Ovary (tissue), 9 donors: ENCODE results near the gene PXK. TPM values are rescaled to one million over a fixed set of nuclear protein-coding genes. Genes with fewer than 3 reads are reported as not detected.

Experiments used
- DNase-seq, 5 donors: peaks; one replicate each; pipeline ENCODE4 v3.0.0-alpha.2; 2019 to 2020
- H3K27ac ChIP-seq, 2 donors: fragments of 200-600 bp; one replicate each; pipeline versions ENCODE4 v1.5.1 to v1.8.0; 2019 to 2022
- H3K27me3 ChIP-seq: fragments of 200-600 bp; one replicate; pipeline ENCODE4 v1.8.0; 2022
- H3K36me3 ChIP-seq: fragments of 200-600 bp; sonication (generic); one replicate; pipeline ENCODE4 v1.5.1; 2019
- H3K4me1 ChIP-seq: one replicate; pipeline ENCODE4 v1.8.1; 2013; ENCODE audit warnings: mild to moderate bottlenecking, moderate library complexity; ENCODE audit not compliant: insufficient read depth
- H3K4me3 ChIP-seq: fragments of 200-600 bp; sonication (generic); one replicate; pipeline ENCODE4 v1.5.1; 2017
- H3K9me3 ChIP-seq, 2 donors: fragments of 200-600 bp in 1 of 2; sonication (generic) in 1 of 2; one replicate each; pipeline versions ENCODE4 v1.5.1 to v1.8.1; 2013 to 2019; ENCODE audit warnings: mild to moderate bottlenecking in 1 of 2, moderate library complexity in 1 of 2
- CTCF ChIP-seq, 3 donors: fragments of 450-650 bp in 2 of 3; fragments of 200-600 bp in 1 of 3; IDR thresholded peaks; one replicate each; pipeline versions ENCODE4 v1.5.1 to v1.8.0; 2016 to 2022; ENCODE audit warnings: antibody characterized with exemption in 3 of 3, mild to moderate bottlenecking in 1 of 3
- EP300 ChIP-seq: sonication (generic); formaldehyde crosslinking; IDR thresholded peaks from one replicate; pipeline ENCODE4 v1.6.1; 2017; ENCODE audit warnings: antibody characterized with exemption
- POLR2A ChIP-seq: fragments of 450-650 bp; IDR thresholded peaks from one replicate; pipeline ENCODE4 v1.6.1; 2017; ENCODE audit warnings: antibody characterized with exemption, mild to moderate bottlenecking, moderate library complexity
- WGBS, 3 donors: extraction: QIAGEN DNeasy Blood & Tissue Kit in 1 of 3; methylation state at CpG; one replicate each; pipeline versions ENCODE4 v1.1.5 to v1.1.7; 2013 to 2017; 5-methylcytosine and 5-hydroxymethylcytosine counted together
- intact Hi-C, 4 donors: fragments of 100-400 bp; cut with DNase I; formaldehyde crosslinking; loops; one replicate each; pipeline versions ENCODE4 v1.11.0 to v1.15.1; 2022 to 2023
- polyA plus RNA-seq, 2 donors: library from polyadenylated mRNA; stranded (reverse); fragments of 200-250 nt in 1 of 2; fragments of 350-450 nt in 1 of 2; fragmentation: Illumina TruSeq in 1 of 2; extraction: RNeasy Lipid Tissue Mini Kit (QIAGEN cat#74804) in 1 of 2; gene quantifications; one replicate each; pipeline ENCODE4 v1.2.3, GENCODE V29; 2013 to 2014
- total RNA-seq, 7 donors: library from RNA; depleted of rRNA in 2 of 7; stranded (reverse); fragments of >200 nt in 2 of 7; fragmentation: NEBNext Ultra II Directional in 3 of 7; extraction: Animal tissue kit (Norgen Biotek cat#: 25700) in 3 of 7; gene quantifications; one replicate each; pipeline versions ENCODE4 v1.1.0 to v1.2.4, GENCODE V29; 2016 to 2023
- donor health status: DM: no; HTN: no; CAD: no; lungs with moderate emphysema.
- donor health status: DM: no; HTN: no; CAD: no.
- donor health status: Bipolar disorder and iron deficiency.
- donor health status: DM: yes; HTN: yes; CAD: no.
- donor health status: DM: no; HTN: no; CAD: no.
- donor health status: DM: yes; HTN: yes; CAD: no.

PXK gene
- total and polyA plus RNA-seq, 9 donors = 17.2 to 42.0 (median 25.9) TPM

- H3K9me3 ChIP-seq = no peaks in the 10 kb centered on the region
- intact Hi-C loops = loop anchor here in 3 of 4 donors (5.0 to 10.0 kb wide), 4 partner anchors 77 to 227 kb away; partner anchors contain the start of genes KCTD6 (in 1 of the 3) and PXK (in 1 of the 3)
- H3K27me3 ChIP-seq = no peaks in the 10 kb centered on the region
- DNase-seq = no peak
- no peak overlapping the region for H3K27ac ChIP-seq
- H3K4me1 ChIP-seq = peaks cover 2% of the 10 kb centered on the region
- 86 to 94% (median 92%) methylated on average over 8 of the region's 8 CpGs for WGBS, 3 donors
- no peak for TF ChIP-seq EP300
- no peak for TF ChIP-seq POLR2A
- TF ChIP-seq CTCF (IDR thresholded peaks at IDR 0.05) = no peak
- no peak overlapping the region for H3K4me3 ChIP-seq
- H3K36me3 ChIP-seq = no peaks in the 10 kb centered on the region
These were observed 79.4 kb downstream of the PXK start for GRCh38 chr3:58411851-58412830.

DNA sequence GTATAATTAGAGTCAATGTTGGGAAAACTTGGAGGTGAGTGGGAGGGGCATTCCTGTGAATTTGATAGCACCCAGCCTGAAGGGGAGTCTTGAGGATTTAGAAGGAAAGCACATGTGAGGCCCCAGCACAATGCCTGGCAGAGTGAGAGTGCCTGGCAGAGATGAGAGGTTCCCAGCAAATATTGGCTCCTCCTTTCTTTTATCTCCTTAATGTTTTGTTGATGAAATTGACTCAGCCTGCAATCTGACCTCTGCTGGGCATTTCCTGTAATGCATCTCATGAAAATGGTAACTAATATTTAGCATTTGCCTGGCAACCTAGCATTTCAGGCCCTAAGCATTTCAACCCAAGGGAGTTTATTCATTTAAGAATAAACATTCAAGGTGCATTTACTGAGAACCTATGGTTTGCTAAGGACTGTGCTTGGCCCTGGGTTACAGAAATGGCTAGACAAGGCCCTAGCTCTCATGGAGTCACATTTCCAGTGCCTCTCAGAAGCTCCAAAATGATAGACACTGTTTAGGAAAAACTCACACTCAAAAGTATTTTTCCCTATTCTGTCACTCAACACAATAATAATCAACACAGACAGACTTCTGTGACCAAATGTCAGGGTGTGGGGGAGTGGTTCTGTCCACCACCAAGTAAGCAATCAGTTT is 82.0 kb downstream of the PXK start:
- H3K27ac ChIP-seq = no peak overlapping the region
- TF ChIP-seq CTCF (IDR thresholded peaks at IDR 0.05) = peak; percentile 48 to 88 (median 84)
- TF ChIP-seq EP300 = no peak
- H3K4me3 ChIP-seq = no peak overlapping the region
- H3K36me3 ChIP-seq = no peaks in the 10 kb centered on the region
- H3K4me1 ChIP-seq = peaks cover 2% of the 10 kb centered on the region
- peak; percentile 48 to 65 (median 51) for DNase-seq
- H3K9me3 ChIP-seq = no peaks in the 10 kb centered on the region
- intact Hi-C loops = loop anchor here (2.0 to 10.0 kb wide), 6 partner anchors 80 to 230 kb away; partner anchors contain the start of genes PXK (in 3 of the 4) and KCTD6 (in 1 of the 4)
- H3K27me3 ChIP-seq = no peaks in the 10 kb centered on the region

DNA sequence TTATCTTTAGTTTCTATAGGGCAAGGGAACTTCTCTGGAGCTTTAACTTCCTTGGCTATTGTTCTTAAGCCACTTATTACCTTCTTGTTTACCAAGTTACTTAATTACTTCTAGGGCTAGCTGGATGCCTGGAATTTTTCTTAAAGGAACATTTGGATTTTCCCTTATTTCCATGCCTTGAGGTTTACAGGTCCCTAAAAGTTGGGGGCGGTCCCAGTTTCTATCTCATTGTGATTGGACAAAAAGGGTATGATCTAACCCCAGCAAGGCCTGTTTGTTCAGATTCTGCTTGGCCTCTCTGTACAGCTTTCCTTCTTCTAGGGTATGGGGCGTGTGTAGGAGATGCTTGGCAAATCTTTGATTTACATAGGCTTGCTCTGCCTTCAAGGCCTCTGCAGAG is 83.5 kb downstream of the PXK start:
- intact Hi-C loops = loop anchor here in 3 of 4 donors (5.0 to 10.0 kb wide), 5 partner anchors 79 to 231 kb away; partner anchors contain the start of genes PXK (in 2 of the 3) and KCTD6 (in 1 of the 3)
- WGBS, 3 donors = 88 to 90% (median 90%) methylated on average over 2 of the region's 2 CpGs
- peaks cover 2% of the 10 kb centered on the region for H3K4me1 ChIP-seq

More for the DNA sequence above, 83.5 kb downstream of the PXK start:
- no peak for DNase-seq
- H3K4me3 ChIP-seq = no peak overlapping the region
- no peaks in the 10 kb centered on the region for H3K27me3 ChIP-seq
- no peak overlapping the region for H3K27ac ChIP-seq
- no peaks in the 10 kb centered on the region for H3K36me3 ChIP-seq
- H3K9me3 ChIP-seq = no peaks in the 10 kb centered on the region
- no peak for TF ChIP-seq EP300
- TF ChIP-seq POLR2A = no peak
- no peak for TF ChIP-seq CTCF (IDR thresholded peaks at IDR 0.05)
